Astrocyte (in vitro differentiated cells and primary cell): ENCODE measurements around the gene SYAP1. TPM values are rescaled to one million over a fixed set of nuclear protein-coding genes. Genes with fewer than 3 reads are reported as not detected.

Experiments
- DNase-seq: peaks from one replicate; pipeline ENCODE4 v3.0.0-alpha.2; 2010; ENCODE audit warnings: low read depth
- FAIRE-seq: peaks from 2 replicates; lab custom pipeline; 2011; peaks lifted over from hg19 to GRCh38; lab: Jason Lieb, UNC
- H2AFZ ChIP-seq: 2 replicates; pipeline ENCODE4 v1.6.0; 2012; ENCODE audit warnings: low read depth, low read length, inconsistent platforms
- H3K27ac ChIP-seq: 2 replicates; pipeline ENCODE4 v1.5.1; 2011; ENCODE audit warnings: low read depth, low read length, inconsistent platforms
- H3K27me3 ChIP-seq: 2 replicates; pipeline ENCODE4 v1.6.0; 2011; ENCODE audit warnings: low read length, inconsistent platforms; ENCODE audit not compliant: insufficient read depth
- H3K36me3 ChIP-seq: 2 replicates; pipeline ENCODE4 v1.5.1; 2011; ENCODE audit warnings: low read length, inconsistent platforms; ENCODE audit not compliant: insufficient read depth
- H3K4me1 ChIP-seq: 2 replicates; pipeline ENCODE4 v1.5.1; 2011; ENCODE audit warnings: low read length, inconsistent platforms; ENCODE audit not compliant: insufficient read depth
- H3K4me2 ChIP-seq: 2 replicates; pipeline ENCODE4 v1.6.0; 2012; ENCODE audit warnings: low read length, inconsistent platforms
- H3K4me3 ChIP-seq: 2 replicates; pipeline ENCODE4 v1.5.1; 2011; ENCODE audit warnings: low read depth, mild to moderate bottlenecking, low read length, inconsistent platforms; ENCODE audit not compliant: insufficient read depth
- H3K79me2 ChIP-seq: 2 replicates; pipeline ENCODE4 v1.6.0; 2012; ENCODE audit warnings: mild to moderate bottlenecking, low read length, inconsistent platforms; ENCODE audit not compliant: insufficient read depth
- H3K9ac ChIP-seq: 2 replicates; pipeline ENCODE4 v1.6.0; 2012; ENCODE audit warnings: mild to moderate bottlenecking, low read length, inconsistent platforms
- H3K9me3 ChIP-seq: 2 replicates; pipeline ENCODE4 v1.5.1; 2012; ENCODE audit warnings: low read depth, mild to moderate bottlenecking, low read length, inconsistent platforms; ENCODE audit not compliant: insufficient read depth
- H4K20me1 ChIP-seq: 2 replicates; pipeline ENCODE4 v1.6.0; 2012; ENCODE audit warnings: low read length, inconsistent platforms; ENCODE audit not compliant: insufficient read depth
- H3K27ac Mint-ChIP-seq: one replicate; pipeline ENCODE4 v1.8.0; 2021; ENCODE audit warnings: mild to moderate bottlenecking, mixed read lengths; ENCODE audit not compliant: unreplicated experiment
- H3K27me3 Mint-ChIP-seq: one replicate; pipeline ENCODE4 v1.8.0; 2021; ENCODE audit warnings: low read depth, mixed read lengths; ENCODE audit not compliant: unreplicated experiment
- H3K36me3 Mint-ChIP-seq: one replicate; pipeline ENCODE4 v1.8.0; 2021; ENCODE audit warnings: low read depth, mixed read lengths; ENCODE audit not compliant: unreplicated experiment
- H3K4me1 Mint-ChIP-seq: one replicate; pipeline ENCODE4 v1.8.0; 2021; ENCODE audit warnings: low read depth, mixed read lengths; ENCODE audit not compliant: unreplicated experiment
- H3K4me3 Mint-ChIP-seq: one replicate; pipeline ENCODE4 v1.8.0; 2021; ENCODE audit warnings: mild to moderate bottlenecking, moderate library complexity, mixed read lengths; ENCODE audit not compliant: unreplicated experiment
- H3K9me3 Mint-ChIP-seq: one replicate; pipeline ENCODE4 v1.8.0; 2021; ENCODE audit warnings: mild to moderate bottlenecking, mixed read lengths; ENCODE audit not compliant: unreplicated experiment
- CTCF ChIP-seq: IDR thresholded peaks from 2 replicates; pipeline ENCODE4 v1.5.1; 2011; ENCODE audit warnings: low read depth, mild to moderate bottlenecking, inconsistent platforms, low read length, moderate library complexity; ENCODE audit not compliant: insufficient read depth
- EZH2 ChIP-seq: IDR thresholded peaks from 2 replicates; pipeline ENCODE4 v1.6.1; 2012; ENCODE audit warnings: mild to moderate bottlenecking, low read length, inconsistent platforms; ENCODE audit not compliant: insufficient read depth
- total RNA-seq: library from RNA; stranded (reverse); gene quantifications from 2 replicates; pipeline ENCODE4 v1.2.1, GENCODE V29; 2021

The SYAP1 gene
- total RNA-seq, 1 donor from 2014 or later, result 35.5 TPM

- H3K36me3 Mint-ChIP-seq, result no peaks in the 10 kb centered on the region
- Histone ChIP-seq H3K4me3 (no peak overlapping the region), H3K4me1 (no peaks in the 10 kb centered on the region), H3K79me2 (peaks cover 20% of the 10 kb centered on the region), H3K27ac (no peak overlapping the region), H3K27me3 (no peaks in the 10 kb centered on the region), H2AFZ (no peak overlapping the region), H3K9ac (no peak overlapping the region), H3K4me2 (peak overlapping the region; percentile 65), H3K9me3 (no peaks in the 10 kb centered on the region), H4K20me1 (no peaks in the 10 kb centered on the region), H3K36me3 (no peaks in the 10 kb centered on the region)
- TF ChIP-seq EZH2 (no peak), CTCF (no peak)
- H3K4me1 Mint-ChIP-seq, result peaks cover 5% of the 10 kb centered on the region
- no peak overlapping the region for H3K27ac Mint-ChIP-seq
- H3K9me3 Mint-ChIP-seq, result no peaks in the 10 kb centered on the region
- peak; percentile 87 for FAIRE-seq
- DNase-seq, result peak; percentile 19
- H3K4me3 Mint-ChIP-seq, result no peak overlapping the region
- H3K27me3 Mint-ChIP-seq, result no peaks in the 10 kb centered on the region
Observed at GRCh38 chrX:16807976-16808542, 88.6 kb downstream of the SYAP1 start.

DNA sequence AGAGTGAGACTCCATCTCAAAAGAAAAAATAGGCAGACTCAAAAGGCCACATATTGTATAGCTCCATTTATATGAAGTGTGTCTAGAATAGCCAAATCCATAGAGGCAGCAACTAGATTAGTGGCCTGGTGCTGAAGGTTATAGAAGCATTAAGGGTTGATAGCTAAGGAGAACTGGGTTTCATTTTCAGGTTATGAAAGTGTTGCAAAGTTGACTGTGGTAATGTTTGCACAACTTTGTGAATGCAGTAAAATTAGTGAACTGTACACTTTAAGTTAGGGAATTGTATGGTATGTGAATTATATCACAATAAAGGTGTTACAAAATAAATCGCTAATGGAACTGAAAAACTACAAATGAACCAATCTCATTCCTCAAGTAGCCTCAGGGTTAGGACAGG lies 95.2 kb downstream of the SYAP1 start:
- no peak overlapping the region for H3K27ac Mint-ChIP-seq
- peaks cover 8% of the 10 kb centered on the region for H3K79me2 ChIP-seq
- no peaks in the 10 kb centered on the region for H3K4me1 ChIP-seq
- FAIRE-seq (peak; percentile 23), DNase-seq (no peak)
- H3K4me3 ChIP-seq, result no peak overlapping the region
- no peaks in the 10 kb centered on the region for H3K27me3 Mint-ChIP-seq
- TF ChIP-seq CTCF, result no peak
- no peak for TF ChIP-seq EZH2
- H3K9me3 ChIP-seq, result no peaks in the 10 kb centered on the region
- H3K27me3 ChIP-seq, result no peaks in the 10 kb centered on the region
- no peak overlapping the region for H3K4me3 Mint-ChIP-seq
- H3K4me2 ChIP-seq, result no peak overlapping the region
- H4K20me1 ChIP-seq, result no peaks in the 10 kb centered on the region
- no peaks in the 10 kb centered on the region for H3K36me3 Mint-ChIP-seq
- H3K4me1 Mint-ChIP-seq, result no peaks in the 10 kb centered on the region
- no peak overlapping the region for H2AFZ ChIP-seq
- no peaks in the 10 kb centered on the region for H3K36me3 ChIP-seq
- H3K9ac ChIP-seq, result no peak overlapping the region
- H3K9me3 Mint-ChIP-seq, result no peaks in the 10 kb centered on the region
- H3K27ac ChIP-seq, result no peak overlapping the region

Other genes starting within 250 kb of the SYAP1 start
- not detected in 2 replicates for gene S100G, start 69.5 kb upstream of the SYAP1 start, total RNA-seq
- 10.8 and 11.4 TPM in 2 replicates for gene CTPS2, start 6.9 kb upstream of the SYAP1 start, total RNA-seq
- 8.1 and 9.8 TPM in 2 replicates for gene TXLNG, start 66.9 kb downstream of the SYAP1 start, total RNA-seq
- gene RBBP7, start 150.8 kb downstream of the SYAP1 start, total RNA-seq, result 77.6 and 86.1 TPM in 2 replicates
- 1.2 and 1.3 TPM in 2 replicates for gene REPS2, start 227.0 kb downstream of the SYAP1 start, total RNA-seq